K562 (cell line): ENCODE results near the gene ANXA7. TPM values are rescaled to one million over a fixed set of nuclear protein-coding genes. Genes with fewer than 3 reads are reported as not detected.

Experiments used
- ASH1L ChIP-seq: fragments of 450-650 bp; IDR thresholded peaks from 2 replicates; pipeline ENCODE4 v1.6.1; 2018; ENCODE audit warnings: borderline replicate concordance, mild to moderate bottlenecking, low read depth; ENCODE audit not compliant: partially characterized antibody
- BHLHE40 ChIP-seq: IDR thresholded peaks from 2 replicates; pipeline ENCODE4 v1.6.1; 2011; ENCODE audit warnings: low read length, improper control_type of control experiment
- CBFA2T2 ChIP-seq: fragments of 450-650 bp; conservative IDR thresholded peaks from 2 replicates; pipeline ENCODE4 v1.6.1; 2017; ENCODE audit warnings: mild to moderate bottlenecking
- CBX1 ChIP-seq: sonication (generic); IDR thresholded peaks from 2 replicates; pipeline ENCODE4 v1.6.1; 2016; ENCODE audit warnings: antibody characterized with exemption, low read depth, mild to moderate bottlenecking
- CREM ChIP-seq: IDR thresholded peaks from 2 replicates; pipeline ENCODE4 v1.6.1; 2014; ENCODE audit warnings: antibody characterized with exemption, low read depth
- FOS ChIP-seq: IDR thresholded peaks from 3 replicates; pipeline ENCODE4 v1.6.1; 2011; ENCODE audit not compliant: insufficient read length; ENCODE audit errors: extremely low read depth
- FUS ChIP-seq: fragments of 200-400 bp; formaldehyde crosslinking; optimal IDR thresholded peaks from 2 replicates; pipeline ENCODE3; 2017; ENCODE audit warnings: low read depth, low read length
- IRF2 ChIP-seq: sonication (generic); formaldehyde crosslinking; IDR thresholded peaks from 2 replicates; pipeline ENCODE4 v1.8.1; 2022; ENCODE audit warnings: mild to moderate bottlenecking, missing genetic modification reagents
- L3MBTL2 ChIP-seq: fragments of 450-650 bp; IDR thresholded peaks from 2 replicates; pipeline ENCODE4 v1.6.1; 2016; ENCODE audit warnings: mild to moderate bottlenecking, moderate library complexity
- MAFF ChIP-seq: IDR thresholded peaks from 2 replicates; pipeline ENCODE4 v1.6.1; 2012; ENCODE audit warnings: low read length, improper control_type of control experiment
- NEUROD1 ChIP-seq: fragments of 150-350 bp; IDR thresholded peaks from 2 replicates; pipeline ENCODE4 v1.6.1; 2014; ENCODE audit warnings: borderline replicate concordance, low read length, low read depth; ENCODE audit not compliant: partially characterized antibody
- NFIC ChIP-seq: fragments of 450-650 bp; IDR thresholded peaks from 2 replicates; pipeline ENCODE4 v1.6.1; 2017; ENCODE audit warnings: mild to moderate bottlenecking, inconsistent platforms
- POLR2AphosphoS5 ChIP-seq: IDR thresholded peaks from 2 replicates; pipeline ENCODE4 v1.6.1; 2011; ENCODE audit warnings: mild to moderate bottlenecking, low read depth, low read length, moderate library complexity; ENCODE audit not compliant: control insufficient read depth, insufficient read depth
- PTBP1 ChIP-seq: fragments of 200-400 bp; formaldehyde crosslinking; IDR thresholded peaks from 2 replicates; pipeline ENCODE4 v1.6.1; 2017; ENCODE audit warnings: low read depth, low read length
- PTRF ChIP-seq: fragments of 450-650 bp; IDR thresholded peaks from 2 replicates; pipeline ENCODE4 v1.6.1; 2016; ENCODE audit warnings: mild to moderate bottlenecking, missing genetic modification characterization, missing compliant biosample characterization
- SP2 ChIP-seq: IDR thresholded peaks from 2 replicates; pipeline ENCODE4 v1.6.1; 2011; ENCODE audit warnings: mild to moderate bottlenecking, low read depth, low read length, moderate library complexity; ENCODE audit not compliant: poor library complexity, severe bottlenecking; ENCODE audit errors: extremely low read depth
- STAG1 ChIP-seq: sonication (generic); formaldehyde crosslinking; IDR thresholded peaks from 2 replicates; pipeline ENCODE4 v1.5.0; 2020; ENCODE audit warnings: missing genetic modification reagents, borderline replicate concordance
- TCFL5 ChIP-seq: fragments of 250-450 bp; sonication (Bioruptor Pico); conservative IDR thresholded peaks from 2 replicates; pipeline ENCODE4 v1.6.1; 2021; ENCODE audit warnings: mild to moderate bottlenecking, moderate library complexity, matching md5 sums
- TFAM ChIP-seq: fragments of 250-450 bp; sonication (Bioruptor Pico); conservative IDR thresholded peaks from 2 replicates; pipeline ENCODE4 v1.5.0; 2021; ENCODE audit warnings: mild to moderate bottlenecking, moderate library complexity
- ZEB2 ChIP-seq: fragments of 450-650 bp; IDR thresholded peaks from 2 replicates; pipeline ENCODE4 v1.6.1; 2016
- ZNF12 ChIP-seq: sonication (generic); formaldehyde crosslinking; IDR thresholded peaks from 2 replicates; pipeline ENCODE4 v1.4.0; 2020; ENCODE audit warnings: mild to moderate bottlenecking, missing genetic modification reagents
- ZNF134 ChIP-seq: fragments of 250-450 bp; sonication (Bioruptor Pico); conservative IDR thresholded peaks from 2 replicates; pipeline ENCODE4 v1.4.0; 2020
- ZNF324 ChIP-seq: fragments of 250-450 bp; sonication (Bioruptor Pico); IDR thresholded peaks from 2 replicates; pipeline ENCODE4 v1.4.0; 2020; ENCODE audit warnings: mild to moderate bottlenecking
- ZNF408 ChIP-seq: fragments of 250-450 bp; sonication (Bioruptor Pico); IDR thresholded peaks from 2 replicates; pipeline ENCODE4 v1.4.0; 2020; ENCODE audit warnings: low read depth, mild to moderate bottlenecking, moderate library complexity
- ZNF583 ChIP-seq: fragments of 250-450 bp; sonication (Bioruptor Pico); IDR thresholded peaks from 2 replicates; pipeline ENCODE4 v1.4.0; 2020
- ZNF76 ChIP-seq: fragments of 250-450 bp; sonication (Bioruptor Pico); IDR thresholded peaks from 2 replicates; pipeline ENCODE4 v1.4.0; 2020; ENCODE audit warnings: mild to moderate bottlenecking, moderate library complexity, borderline replicate concordance
- polyA plus RNA-seq, 8 experiments: library from polyadenylated mRNA; depleted of rRNA in 4 of 8; stranded (reverse) in 5 of 8; unstranded in 3 of 8; fragments of >200 nt; fragmentation: Nextera tagmentation in 2 of 8; fragmentation: Illumina TruSeq in 1 of 8; extraction: Ambion mirVana in 2 of 8; extraction: Trizol in 1 of 8; gene quantifications; 2 replicates each; pipeline versions ENCODE4 v1.2.1 to v1.2.3, GENCODE V29; 2011 to 2014; ENCODE audit warnings: inconsistent platforms in 1 of 8, missing spikeins in 1 of 8
- total RNA-seq, 7 experiments: library from RNA; depleted of rRNA in 6 of 7; stranded (reverse); fragments of >200 nt in 6 of 7; fragmentation: Illumina TruSeq in 2 of 7; extraction: Trizol in 2 of 7; gene quantifications; 2 replicates each; pipeline versions ENCODE4 v1.2.1 to v1.2.3, GENCODE V29; 2011 to 2021; ENCODE audit warnings: low replicate concordance in 1 of 7
- TF ChIP-seq, protein P1 (sequence below): fragments of 250-450 bp; sonication (Bioruptor Pico); IDR thresholded peaks from 2 replicates; pipeline ENCODE4 v1.8.0; 2022; ENCODE audit warnings: inconsistent platforms
- TF ChIP-seq, protein P2 (sequence below): fragments of 250-450 bp; sonication (Bioruptor Pico); IDR thresholded peaks from 2 replicates; pipeline ENCODE4 v1.8.0; 2021; ENCODE audit warnings: moderate library complexity, mild to moderate bottlenecking, inconsistent platforms

The ANXA7 gene
- total and polyA plus RNA-seq, 9 of the 15 experiments (the other 6 are each of a cell fraction or from before 2014, with no cell fraction given): 81.6 to 157 (median 122) TPM

DNA sequence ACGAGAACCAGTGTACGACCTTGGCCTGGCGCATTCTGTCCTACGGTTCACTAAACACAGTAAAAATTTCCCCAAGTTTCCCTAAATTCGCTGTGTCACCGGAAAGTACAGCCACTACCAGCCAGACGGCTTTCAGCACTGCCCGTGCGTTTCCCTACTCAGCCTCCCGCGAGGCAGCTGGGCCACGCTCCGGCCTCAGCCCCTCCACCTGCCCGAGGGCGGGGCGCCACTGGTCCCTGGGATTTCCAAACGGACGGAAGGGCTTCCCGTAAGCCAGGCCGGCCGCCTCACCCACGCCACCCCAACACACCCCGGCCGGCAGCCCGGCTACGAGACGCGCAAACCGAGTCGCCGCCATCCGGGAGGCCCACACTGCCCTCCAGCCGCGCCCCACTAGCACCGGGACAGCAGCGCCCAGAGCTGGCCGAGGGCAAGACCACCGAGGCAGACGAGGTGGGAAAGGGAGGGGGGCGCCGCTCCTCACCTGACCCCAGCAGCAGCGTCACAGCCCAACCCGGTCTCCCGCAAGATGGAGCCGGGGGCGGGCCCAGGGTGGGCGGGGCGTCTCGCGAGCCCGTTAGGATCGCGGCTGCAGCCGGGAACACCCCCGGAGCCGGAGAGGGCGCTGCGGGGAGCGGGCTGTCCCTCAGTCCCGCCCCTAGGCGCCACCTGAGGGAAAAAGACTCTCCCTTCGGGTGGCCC, at the start of gene ANXA7 (continued):
- no peak for TF ChIP-seq ZNF583 (CRISPR knock-in tag)
- TF ChIP-seq ZEB2: peak; percentile 64; the same call in 1 of the 2 replicates
- TF ChIP-seq SP2: peak; percentile 22
- TF ChIP-seq PTBP1: no peak
- TF ChIP-seq ZNF12: no peak
- TF ChIP-seq FUS: no peak
- TF ChIP-seq TCFL5 (CRISPR knock-in tag): no peak
- peak; percentile 52; the same call in 1 of the 2 replicates for TF ChIP-seq CBX1
- no peak for TF ChIP-seq ZNF134 (CRISPR knock-in tag)
- peak; percentile 76 for TF ChIP-seq POLR2AphosphoS5
- TF ChIP-seq, protein P1, sequence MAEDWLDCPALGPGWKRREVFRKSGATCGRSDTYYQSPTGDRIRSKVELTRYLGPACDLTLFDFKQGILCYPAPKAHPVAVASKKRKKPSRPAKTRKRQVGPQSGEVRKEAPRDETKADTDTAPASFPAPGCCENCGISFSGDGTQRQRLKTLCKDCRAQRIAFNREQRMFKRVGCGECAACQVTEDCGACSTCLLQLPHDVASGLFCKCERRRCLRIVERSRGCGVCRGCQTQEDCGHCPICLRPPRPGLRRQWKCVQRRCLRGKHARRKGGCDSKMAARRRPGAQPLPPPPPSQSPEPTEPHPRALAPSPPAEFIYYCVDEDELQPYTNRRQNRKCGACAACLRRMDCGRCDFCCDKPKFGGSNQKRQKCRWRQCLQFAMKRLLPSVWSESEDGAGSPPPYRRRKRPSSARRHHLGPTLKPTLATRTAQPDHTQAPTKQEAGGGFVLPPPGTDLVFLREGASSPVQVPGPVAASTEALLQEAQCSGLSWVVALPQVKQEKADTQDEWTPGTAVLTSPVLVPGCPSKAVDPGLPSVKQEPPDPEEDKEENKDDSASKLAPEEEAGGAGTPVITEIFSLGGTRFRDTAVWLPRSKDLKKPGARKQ (CRISPR knock-in tag): no peak
- no peak for TF ChIP-seq IRF2
- peak; percentile 49; the same call in 1 of the 2 replicates for TF ChIP-seq NFIC
- no peak for TF ChIP-seq STAG1 (CRISPR knock-in tag)
- peak; percentile 16; the same call in 1 of the 2 replicates for TF ChIP-seq BHLHE40
- TF ChIP-seq CBFA2T2: no peak
- peak; percentile 76 for TF ChIP-seq CREM
- peak; percentile 69 for TF ChIP-seq MAFF
- TF ChIP-seq ZNF324: no peak
- TF ChIP-seq ASH1L: no peak
- peak; percentile 49 for TF ChIP-seq NEUROD1
- TF ChIP-seq, protein P2, sequence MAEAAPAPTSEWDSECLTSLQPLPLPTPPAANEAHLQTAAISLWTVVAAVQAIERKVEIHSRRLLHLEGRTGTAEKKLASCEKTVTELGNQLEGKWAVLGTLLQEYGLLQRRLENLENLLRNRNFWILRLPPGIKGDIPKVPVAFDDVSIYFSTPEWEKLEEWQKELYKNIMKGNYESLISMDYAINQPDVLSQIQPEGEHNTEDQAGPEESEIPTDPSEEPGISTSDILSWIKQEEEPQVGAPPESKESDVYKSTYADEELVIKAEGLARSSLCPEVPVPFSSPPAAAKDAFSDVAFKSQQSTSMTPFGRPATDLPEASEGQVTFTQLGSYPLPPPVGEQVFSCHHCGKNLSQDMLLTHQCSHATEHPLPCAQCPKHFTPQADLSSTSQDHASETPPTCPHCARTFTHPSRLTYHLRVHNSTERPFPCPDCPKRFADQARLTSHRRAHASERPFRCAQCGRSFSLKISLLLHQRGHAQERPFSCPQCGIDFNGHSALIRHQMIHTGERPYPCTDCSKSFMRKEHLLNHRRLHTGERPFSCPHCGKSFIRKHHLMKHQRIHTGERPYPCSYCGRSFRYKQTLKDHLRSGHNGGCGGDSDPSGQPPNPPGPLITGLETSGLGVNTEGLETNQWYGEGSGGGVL (CRISPR knock-in tag): no peak
- no peak for TF ChIP-seq PTRF (tag)
- TF ChIP-seq ZNF76 (CRISPR knock-in tag): no peak
- TF ChIP-seq L3MBTL2: peak; percentile 49
- TF ChIP-seq FOS: no peak
- no peak for TF ChIP-seq ZNF408 (CRISPR knock-in tag)
- no peak for TF ChIP-seq TFAM
